BJ (cell line): ENCODE results near the gene FBXO41. TPM values are rescaled to one million over a fixed set of nuclear protein-coding genes. Genes with fewer than 3 reads are reported as not detected.

Experiments
- CTCF ChIA-PET: fragments of 350-600 bp; formaldehyde crosslinking; extraction: SDS; loops from one replicate; lab custom pipeline; 2021; ENCODE audit warnings: antibody characterized with exemption, inconsistent platforms; lab: Yijun Ruan, JAX
- POLR2A ChIA-PET: fragments of 300-600 bp; sonication (Branson Sonifier 250); formaldehyde crosslinking; extraction: SDS; loops from one replicate; lab custom pipeline; 2021; ENCODE audit warnings: antibody characterized with exemption; lab: Charles Lee
- DNase-seq: peaks from one replicate; pipeline ENCODE4 v3.0.0-alpha.2; 2011; ENCODE audit warnings: low read depth
- H3K27me3 ChIP-seq: 2 replicates; pipeline ENCODE4 v1.6.0; 2011; ENCODE audit warnings: low read length; ENCODE audit not compliant: control insufficient read depth, insufficient read depth
- H3K36me3 ChIP-seq: 2 replicates; pipeline ENCODE4 v1.5.1; 2011; ENCODE audit warnings: low read length; ENCODE audit not compliant: control insufficient read depth, insufficient read depth
- H3K4me3 ChIP-seq: 2 replicates; pipeline ENCODE4 v1.5.1; 2011; ENCODE audit warnings: low read depth, mild to moderate bottlenecking, control low read depth, low read length
- polyA plus RNA-seq: library from polyadenylated mRNA; depleted of rRNA; stranded (reverse); fragments of >200 nt; gene quantifications from 2 replicates; pipeline ENCODE4 v1.2.3, GENCODE V29; 2011
- TF ChIP-seq, protein P1 (sequence below): IDR thresholded peaks from 2 replicates; pipeline ENCODE4 v1.5.1; 2011; ENCODE audit warnings: low read depth, mild to moderate bottlenecking, control low read depth, inconsistent platforms, low read length, moderate library complexity; ENCODE audit not compliant: insufficient read depth

The FBXO41 gene
- polyA plus RNA-seq, 1 experiment = 2.4 TPM

GRCh38 chr2:73253901-73254300 lies 30.4 kb downstream of the FBXO41 start:
- H3K27me3 ChIP-seq = no peaks in the 10 kb centered on the region
- TF ChIP-seq, protein P1, sequence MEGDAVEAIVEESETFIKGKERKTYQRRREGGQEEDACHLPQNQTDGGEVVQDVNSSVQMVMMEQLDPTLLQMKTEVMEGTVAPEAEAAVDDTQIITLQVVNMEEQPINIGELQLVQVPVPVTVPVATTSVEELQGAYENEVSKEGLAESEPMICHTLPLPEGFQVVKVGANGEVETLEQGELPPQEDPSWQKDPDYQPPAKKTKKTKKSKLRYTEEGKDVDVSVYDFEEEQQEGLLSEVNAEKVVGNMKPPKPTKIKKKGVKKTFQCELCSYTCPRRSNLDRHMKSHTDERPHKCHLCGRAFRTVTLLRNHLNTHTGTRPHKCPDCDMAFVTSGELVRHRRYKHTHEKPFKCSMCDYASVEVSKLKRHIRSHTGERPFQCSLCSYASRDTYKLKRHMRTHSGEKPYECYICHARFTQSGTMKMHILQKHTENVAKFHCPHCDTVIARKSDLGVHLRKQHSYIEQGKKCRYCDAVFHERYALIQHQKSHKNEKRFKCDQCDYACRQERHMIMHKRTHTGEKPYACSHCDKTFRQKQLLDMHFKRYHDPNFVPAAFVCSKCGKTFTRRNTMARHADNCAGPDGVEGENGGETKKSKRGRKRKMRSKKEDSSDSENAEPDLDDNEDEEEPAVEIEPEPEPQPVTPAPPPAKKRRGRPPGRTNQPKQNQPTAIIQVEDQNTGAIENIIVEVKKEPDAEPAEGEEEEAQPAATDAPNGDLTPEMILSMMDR = no peak
- H3K36me3 ChIP-seq = peaks cover 27% of the 10 kb centered on the region
- CTCF ChIA-PET = interaction anchor here (0.5 to 2.1 kb wide), 2 partner anchors 16 to 924 kb away, joined by 4 to 5 read pairs; no protein-coding TSS in a partner anchor
- H3K4me3 ChIP-seq = no peak overlapping the region
- POLR2A ChIA-PET = no interaction called here
- no peak for DNase-seq

DNA sequence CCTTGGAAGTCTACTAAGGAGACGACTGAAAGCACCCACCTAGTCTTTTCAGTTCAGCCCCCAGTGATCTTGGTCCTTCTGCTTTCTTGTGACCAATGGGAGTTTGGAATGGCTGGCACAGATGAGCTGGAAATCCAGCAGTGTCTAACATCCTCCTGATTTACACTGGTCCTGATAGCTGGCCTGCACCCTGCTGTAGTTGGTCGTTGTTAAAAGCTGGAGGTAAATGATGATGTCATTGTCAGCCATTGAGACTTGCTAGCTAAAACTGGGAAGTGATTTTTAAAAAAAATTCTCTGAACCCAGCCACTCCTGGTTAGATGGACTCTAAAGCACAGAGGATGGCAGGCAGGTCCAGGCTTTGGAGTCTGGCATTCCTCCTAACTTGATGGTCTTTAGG lies 30.9 kb downstream of the FBXO41 start:
- ChIA-PET POLR2A (no interaction called here), CTCF (interaction anchor here (0.5 to 2.1 kb wide), 2 partner anchors 17 to 924 kb away, joined by 4 to 5 read pairs; no protein-coding TSS in a partner anchor)
- Histone ChIP-seq H3K4me3 (no peak overlapping the region), H3K36me3 (peaks cover 30% of the 10 kb centered on the region), H3K27me3 (no peaks in the 10 kb centered on the region)
- TF ChIP-seq, protein P1 = no peak
- no peak for DNase-seq

DNA sequence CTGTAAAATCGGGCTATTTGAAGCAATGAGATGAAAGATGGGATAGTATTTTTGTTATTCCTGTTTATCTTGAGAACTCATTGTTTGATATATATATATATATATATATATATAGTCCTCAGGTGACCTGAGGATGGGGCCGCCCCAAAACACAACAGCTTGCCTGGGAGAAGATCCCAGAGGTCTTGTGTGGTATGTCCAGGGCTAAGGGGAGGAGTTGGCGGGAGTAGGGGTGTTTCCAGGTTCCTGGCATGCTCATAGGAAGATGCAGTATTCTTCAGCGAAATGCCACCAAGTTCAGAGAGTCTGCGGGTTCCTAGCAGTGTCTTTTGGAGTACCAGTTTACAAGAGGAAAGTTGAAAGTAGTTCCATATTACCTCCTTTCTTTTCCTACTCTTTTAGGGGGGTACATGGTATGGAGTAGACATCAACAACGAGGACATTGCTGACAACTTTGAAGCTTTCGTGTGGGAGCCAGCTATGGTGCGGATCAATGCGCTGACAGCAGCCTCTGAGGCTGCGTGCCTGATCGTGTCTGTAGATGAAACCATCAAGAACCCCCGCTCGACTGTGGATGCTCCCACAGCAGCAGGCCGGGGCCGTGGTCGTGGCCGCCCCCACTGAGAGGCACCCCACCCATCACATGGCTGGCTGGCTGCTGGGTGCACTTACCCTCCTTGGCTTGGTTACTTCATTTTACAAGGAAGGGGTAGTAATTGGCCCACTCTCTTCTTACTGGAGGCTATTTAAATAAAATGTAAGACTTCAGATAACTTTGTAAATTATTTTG lies 31.8 kb downstream of the FBXO41 start:
- peaks cover 37% of the 10 kb centered on the region for H3K36me3 ChIP-seq
- CTCF ChIA-PET = interaction anchor here (0.6 to 2.1 kb wide), 2 partner anchors 18 to 158 kb away, joined by 4 to 5 read pairs; no protein-coding TSS in a partner anchor
- POLR2A ChIA-PET = no interaction called here
- TF ChIP-seq, protein P1 = no peak
- no peak for DNase-seq
- H3K27me3 ChIP-seq = no peaks in the 10 kb centered on the region
- no peak overlapping the region for H3K4me3 ChIP-seq

- ChIA-PET CTCF (no interaction called here), POLR2A (no interaction called here)
- DNase-seq = no peak
- Histone ChIP-seq H3K4me3 (no peak overlapping the region), H3K27me3 (no peaks in the 10 kb centered on the region), H3K36me3 (peaks cover 39% of the 10 kb centered on the region)
- TF ChIP-seq, protein P1 = no peak
Observed at GRCh38 chr2:73250872-73251846, 33.1 kb downstream of the FBXO41 start.
